Dermis lymphatic vessel endothelial cell (primary cell): ENCODE data around the gene TBC1D4. TPM values are rescaled to one million over a fixed set of nuclear protein-coding genes. Genes with fewer than 3 reads are reported as not detected.

Experiments
- total RNA-seq: library from RNA; depleted of rRNA; stranded (reverse); fragments of >200 nt; gene quantifications from 2 replicates; pipeline ENCODE4 v1.2.1, GENCODE V29; 2014

The TBC1D4 gene
- 65.1 and 75.2 TPM in 2 replicates for total RNA-seq

GRCh38 chr13:75482070-75482819 lies at the start of gene TBC1D4:
TSS of gene TBC1D4 (minus strand) at chr13:75482169. CDS start at chr13:75481767, 402 bp downstream.

Other genes starting within 250 kb of the TBC1D4 start
- 56.9 and 115 TPM in 2 replicates for gene COMMD6, start 55.7 kb upstream of the TBC1D4 start, total RNA-seq
- gene UCHL3, start 67.6 kb upstream of the TBC1D4 start, total RNA-seq = 26.5 and 35.8 TPM in 2 replicates
- 18.2 and 34.7 TPM in 2 replicates for gene LMO7, start 154.2 kb upstream of the TBC1D4 start, total RNA-seq